Naive thymus-derived CD4-positive, alpha-beta T cell (primary cell): ENCODE measurements around the gene KATNAL1. TPM values are rescaled to one million over a fixed set of nuclear protein-coding genes. Genes with fewer than 3 reads are reported as not detected.

ENCODE experiments used
- ATAC-seq: fragments of 150-1000 bp; cut with Tn5 transposase; 2 replicates; pipeline ENCODE4 v1.10.0; 2021; ENCODE audit warnings: mild to moderate bottlenecking, moderate library complexity
- CTCF ChIA-PET: fragments of 350-600 bp; sonication (Branson Sonifier 250); formaldehyde crosslinking; loops from one replicate; lab custom pipeline; 2021; ENCODE audit warnings: antibody characterized with exemption; lab: Charles Lee
- POLR2A ChIA-PET: fragments of 350-600 bp; sonication (Branson Sonifier 250); formaldehyde crosslinking; loops from one replicate; lab custom pipeline; 2021; ENCODE audit warnings: antibody characterized with exemption, inconsistent platforms; lab: Charles Lee
- DNase-seq, 9 donors: peaks; one replicate each; pipeline versions ENCODE4 v3.0.0 to v3.0.0-alpha.2; 2020 to 2022; ENCODE audit warnings: mixed read lengths in 1 of 9
- H3K27ac ChIP-seq: one replicate; pipeline ENCODE4 v1.7.0; 2013; ENCODE audit warnings: mild to moderate bottlenecking, low read depth, low read length, moderate library complexity
- H3K27me3 ChIP-seq, 2 donors: one replicate each; pipeline ENCODE4 v1.7.0; 2013; ENCODE audit warnings: low read length in 2 of 2, mild to moderate bottlenecking in 2 of 2, moderate library complexity in 2 of 2; ENCODE audit not compliant: control insufficient read depth in 2 of 2, insufficient read depth in 2 of 2
- H3K36me3 ChIP-seq, 3 experiments: 1 replicate in 2 of 3; 2 replicates in 1 of 3; pipeline ENCODE4 v1.7.0; 2013; ENCODE audit warnings: low read length in 3 of 3, mild to moderate bottlenecking in 3 of 3, moderate library complexity in 1 of 3; ENCODE audit not compliant: insufficient read depth in 3 of 3, control insufficient read depth in 2 of 3
- H3K4me1 ChIP-seq, 2 donors: one replicate each; pipeline ENCODE4 v1.7.0; 2013; ENCODE audit warnings: low read length in 2 of 2, mild to moderate bottlenecking in 2 of 2, moderate library complexity in 1 of 2; ENCODE audit not compliant: control insufficient read depth in 2 of 2, insufficient read depth in 2 of 2
- H3K4me3 ChIP-seq: 2 replicates; pipeline ENCODE4 v1.7.0; 2013; ENCODE audit warnings: mild to moderate bottlenecking, low read length
- H3K9me3 ChIP-seq, 3 experiments: 1 replicate in 2 of 3; 2 replicates in 1 of 3; pipeline ENCODE4 v1.7.0; 2013; ENCODE audit warnings: low read length in 3 of 3; ENCODE audit not compliant: control insufficient read depth in 2 of 3
- H3K27ac Mint-ChIP-seq, 9 donors: one replicate each; pipeline ENCODE4 v1.8.0; 2020 to 2022; ENCODE audit warnings: mixed read lengths in 9 of 9, mild to moderate bottlenecking in 8 of 9, moderate library complexity in 5 of 9, inconsistent platforms in 2 of 9
- H3K27me3 Mint-ChIP-seq, 5 donors: one replicate each; pipeline ENCODE4 v1.8.0; 2021 to 2022; ENCODE audit warnings: mixed read lengths in 5 of 5, mild to moderate bottlenecking in 1 of 5
- H3K36me3 Mint-ChIP-seq, 5 donors: one replicate each; pipeline ENCODE4 v1.8.0; 2020 to 2022; ENCODE audit warnings: mixed read lengths in 5 of 5, mild to moderate bottlenecking in 3 of 5, inconsistent platforms in 1 of 5
- H3K4me1 Mint-ChIP-seq, 7 donors: one replicate each; pipeline ENCODE4 v1.8.0; 2020 to 2022; ENCODE audit warnings: mixed read lengths in 7 of 7, mild to moderate bottlenecking in 3 of 7, inconsistent platforms in 1 of 7
- H3K4me3 Mint-ChIP-seq, 10 donors: one replicate each; pipeline ENCODE4 v1.8.0; 2020 to 2022; ENCODE audit warnings: mild to moderate bottlenecking in 10 of 10, mixed read lengths in 10 of 10, moderate library complexity in 6 of 10, inconsistent platforms in 2 of 10
- H3K9me3 Mint-ChIP-seq, 11 donors: one replicate each; pipeline ENCODE4 v1.8.0; 2020 to 2022; ENCODE audit warnings: mixed read lengths in 11 of 11, mild to moderate bottlenecking in 4 of 11, inconsistent platforms in 1 of 11, moderate library complexity in 1 of 11
- intact Hi-C, 2 donors: fragments of 100-400 bp; cut with micrococcal nuclease; formaldehyde crosslinking; loops; one replicate each; pipeline ENCODE4 v1.15.1; 2023
- polyA plus RNA-seq, 2 donors: library from polyadenylated mRNA; unstranded; fragments of 300-500 nt; fragmentation: Illumina TruSeq; gene quantifications; one replicate each; pipeline ENCODE4 v1.2.3, GENCODE V29; 2021
- total RNA-seq, 6 experiments: library from RNA in 5 of 6; stranded (reverse) in 5 of 6; gene quantifications; 1 replicate in 5 of 6; 2 replicates in 1 of 6; pipeline ENCODE4 v1.2.3 and lab custom pipeline; 2021 to 2026

The KATNAL1 gene
- total and polyA plus RNA-seq, 7 experiments from 2014 or later = 0.25 to 16.8 (median 2.4) TPM

- no peaks in the 10 kb centered on the region for H3K36me3 ChIP-seq
- H3K27ac Mint-ChIP-seq = no peak overlapping the region
- ChIA-PET POLR2A (interaction anchor here (1.1 to 1.6 kb wide), 2 partner anchors 13 to 33 kb away, joined by 3 to 7 read pairs; no protein-coding TSS in a partner anchor), CTCF (no interaction called here)
- H3K4me1 ChIP-seq = peaks cover 21% of the 10 kb centered on the region in 2 donors
- H3K27me3 Mint-ChIP-seq = peaks cover 0 to 2% (median 0%) of the 10 kb centered on the region in 5 donors
- ATAC-seq (no peak), DNase-seq (no peak)
- peaks cover 28 to 68% (median 43%) of the 10 kb centered on the region in 7 donors for H3K4me1 Mint-ChIP-seq
- H3K9me3 Mint-ChIP-seq = peaks cover 0 to 2% (median 0%) of the 10 kb centered on the region in 11 donors
- no peak overlapping the region for H3K27ac ChIP-seq
- H3K4me3 Mint-ChIP-seq = no peak overlapping the region
- no peak overlapping the region for H3K4me3 ChIP-seq
- peaks cover 0 to 56% (median 9%) of the 10 kb centered on the region in 5 donors for H3K36me3 Mint-ChIP-seq
- H3K9me3 ChIP-seq = no peaks in the 10 kb centered on the region
- H3K27me3 ChIP-seq = no peaks in the 10 kb centered on the region
- intact Hi-C loops = no loop called here
These were observed 34.6 kb upstream of the KATNAL1 start for GRCh38 chr13:30341815-30342570.

- intact Hi-C loops = no loop called here
- peaks cover 15 to 60% (median 33%) of the 10 kb centered on the region in 7 donors for H3K4me1 Mint-ChIP-seq
- Histone ChIP-seq H3K27ac (no peak overlapping the region), H3K36me3 (no peaks in the 10 kb centered on the region), H3K4me3 (no peak overlapping the region), H3K4me1 (peaks cover 7 to 12% of the 10 kb centered on the region in 2 donors), H3K27me3 (no peaks in the 10 kb centered on the region), H3K9me3 (no peaks in the 10 kb centered on the region)
- H3K27me3 Mint-ChIP-seq = no peaks in the 10 kb centered on the region
- POLR2A ChIA-PET = interaction anchor here (1.6 kb wide), 1 partner anchor 14 kb away, joined by 3 read pairs; no protein-coding TSS in a partner anchor
- H3K27ac Mint-ChIP-seq = no peak overlapping the region
- DNase-seq (no peak), ATAC-seq (no peak)
- peaks cover 0 to 51% (median 9%) of the 10 kb centered on the region in 5 donors for H3K36me3 Mint-ChIP-seq
- H3K4me3 Mint-ChIP-seq = no peak overlapping the region
- CTCF ChIA-PET = interaction anchor here (0.6 to 1.3 kb wide), 2 partner anchors 116 to 208 kb away, joined by 3 read pairs; no protein-coding TSS in a partner anchor
- H3K9me3 Mint-ChIP-seq = no peaks in the 10 kb centered on the region
These were observed 33.2 kb upstream of the KATNAL1 start for GRCh38 chr13:30340331-30341250.

- no peaks in the 10 kb centered on the region for H3K9me3 Mint-ChIP-seq
- ChIA-PET POLR2A (no interaction called here), CTCF (interaction anchor here (1.3 kb wide), 1 partner anchor 207 kb away, joined by 3 read pairs; no protein-coding TSS in a partner anchor)
- H3K4me1 Mint-ChIP-seq = peaks cover 8 to 60% (median 30%) of the 10 kb centered on the region in 7 donors
- no peak for DNase-seq
- no peak overlapping the region for H3K4me3 Mint-ChIP-seq
- no peaks in the 10 kb centered on the region for H3K36me3 ChIP-seq
- no peak for ATAC-seq
- no peaks in the 10 kb centered on the region for H3K27me3 Mint-ChIP-seq
- H3K9me3 ChIP-seq = no peaks in the 10 kb centered on the region
- no peaks in the 10 kb centered on the region for H3K27me3 ChIP-seq
- H3K4me1 ChIP-seq = peaks cover 0 to 9% of the 10 kb centered on the region in 2 donors
- H3K27ac ChIP-seq = no peak overlapping the region
- H3K36me3 Mint-ChIP-seq = peaks cover 0 to 44% (median 9%) of the 10 kb centered on the region in 5 donors
- no peak overlapping the region for H3K4me3 ChIP-seq
- intact Hi-C loops = loop anchor here in 1 of 2 donors (5.0 kb wide), 1 partner anchor 32 kb away; no protein-coding TSS in a partner anchor
- peak overlapping the region in 1 of 9 donors; percentile 3 for H3K27ac Mint-ChIP-seq
These were observed 32.5 kb upstream of the KATNAL1 start for GRCh38 chr13:30339738-30340330.

- Mint-ChIP-seq H3K4me1 (peaks cover 8 to 62% (median 36%) of the 10 kb centered on the region in 7 donors), H3K27me3 (no peaks in the 10 kb centered on the region), H3K4me3 (no peak overlapping the region), H3K9me3 (no peaks in the 10 kb centered on the region), H3K27ac (no peak overlapping the region), H3K36me3 (peaks cover 0 to 44% (median 9%) of the 10 kb centered on the region in 5 donors)
- intact Hi-C loops = loop anchor here in 1 of 2 donors (5.0 kb wide), 1 partner anchor 33 kb away; no protein-coding TSS in a partner anchor
- Histone ChIP-seq H3K27me3 (no peaks in the 10 kb centered on the region), H3K4me1 (peaks cover 0 to 8% of the 10 kb centered on the region in 2 donors), H3K27ac (no peak overlapping the region), H3K9me3 (no peaks in the 10 kb centered on the region), H3K36me3 (no peaks in the 10 kb centered on the region), H3K4me3 (no peak overlapping the region)
- no peak for DNase-seq
- POLR2A ChIA-PET = no interaction called here
- CTCF ChIA-PET = no interaction called here
- no peak for ATAC-seq
These were observed 31.6 kb upstream of the KATNAL1 start for GRCh38 chr13:30338952-30339351.

- peaks cover 8 to 56% (median 32%) of the 10 kb centered on the region in 7 donors for H3K4me1 Mint-ChIP-seq
These were observed 31.0 kb upstream of the KATNAL1 start for GRCh38 chr13:30338331-30338851.

More at GRCh38 chr13:30338331-30338851, 31.0 kb upstream of the KATNAL1 start:
- intact Hi-C loops = loop anchor here in 1 of 2 donors (5.0 kb wide), 1 partner anchor 34 kb away; no protein-coding TSS in a partner anchor
- no peak for DNase-seq
- Histone ChIP-seq H3K4me3 (no peak overlapping the region), H3K4me1 (peaks cover 0 to 8% of the 10 kb centered on the region in 2 donors), H3K36me3 (no peaks in the 10 kb centered on the region), H3K9me3 (no peaks in the 10 kb centered on the region), H3K27me3 (no peaks in the 10 kb centered on the region), H3K27ac (no peak overlapping the region)
- no peak for ATAC-seq
- ChIA-PET CTCF (no interaction called here), POLR2A (no interaction called here)
- H3K27me3 Mint-ChIP-seq = no peaks in the 10 kb centered on the region
- H3K27ac Mint-ChIP-seq = no peak overlapping the region
- H3K9me3 Mint-ChIP-seq = no peaks in the 10 kb centered on the region
- H3K4me3 Mint-ChIP-seq = no peak overlapping the region
- peaks cover 0 to 41% (median 9%) of the 10 kb centered on the region in 5 donors for H3K36me3 Mint-ChIP-seq
